B cell (primary cell): Measurements from ENCODE around the gene HMX2.

Experiments used
- CTCF ChIP-seq: fragments of 200-600 bp; IDR thresholded peaks from one replicate; pipeline ENCODE4 v1.8.0; 2022; ENCODE audit warnings: antibody characterized with exemption, mild to moderate bottlenecking
- EZH2 ChIP-seq: IDR thresholded peaks from 2 replicates; pipeline ENCODE4 v1.6.1; 2012; ENCODE audit warnings: borderline replicate concordance, low read depth, mild to moderate bottlenecking, moderate library complexity, low read length; ENCODE audit not compliant: insufficient read depth, poor library complexity, severe bottlenecking

GRCh38 chr10:123100030-123100762 is 47.7 kb upstream of the HMX2 start:
- TF ChIP-seq CTCF (no peak), EZH2 (no peak)
